VCaP (cell line): ENCODE measurements around the gene ZDHHC24.

Source experiments
- H3K27ac ChIP-seq: fragments of 450-650 bp; 2 replicates; pipeline ENCODE4 v1.5.1; 2017
- TF ChIP-seq, protein P1 (sequence below): fragments of 450-650 bp; conservative IDR thresholded peaks from 2 replicates; pipeline ENCODE4 v1.5.1; 2017; ENCODE audit warnings: mild to moderate bottlenecking, moderate library complexity

Gene ZDHHC24

GRCh38 chr11:66563832-66564231 is 18.0 kb upstream of the ZDHHC24 start:
- TF ChIP-seq, protein P1, sequence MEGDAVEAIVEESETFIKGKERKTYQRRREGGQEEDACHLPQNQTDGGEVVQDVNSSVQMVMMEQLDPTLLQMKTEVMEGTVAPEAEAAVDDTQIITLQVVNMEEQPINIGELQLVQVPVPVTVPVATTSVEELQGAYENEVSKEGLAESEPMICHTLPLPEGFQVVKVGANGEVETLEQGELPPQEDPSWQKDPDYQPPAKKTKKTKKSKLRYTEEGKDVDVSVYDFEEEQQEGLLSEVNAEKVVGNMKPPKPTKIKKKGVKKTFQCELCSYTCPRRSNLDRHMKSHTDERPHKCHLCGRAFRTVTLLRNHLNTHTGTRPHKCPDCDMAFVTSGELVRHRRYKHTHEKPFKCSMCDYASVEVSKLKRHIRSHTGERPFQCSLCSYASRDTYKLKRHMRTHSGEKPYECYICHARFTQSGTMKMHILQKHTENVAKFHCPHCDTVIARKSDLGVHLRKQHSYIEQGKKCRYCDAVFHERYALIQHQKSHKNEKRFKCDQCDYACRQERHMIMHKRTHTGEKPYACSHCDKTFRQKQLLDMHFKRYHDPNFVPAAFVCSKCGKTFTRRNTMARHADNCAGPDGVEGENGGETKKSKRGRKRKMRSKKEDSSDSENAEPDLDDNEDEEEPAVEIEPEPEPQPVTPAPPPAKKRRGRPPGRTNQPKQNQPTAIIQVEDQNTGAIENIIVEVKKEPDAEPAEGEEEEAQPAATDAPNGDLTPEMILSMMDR = no peak
- no peak overlapping the region for H3K27ac ChIP-seq

- H3K27ac ChIP-seq = no peak overlapping the region
- TF ChIP-seq, protein P1 = no peak
Measured at GRCh38 chr11:66562907-66563583, 17.2 kb upstream of the ZDHHC24 start.

DNA sequence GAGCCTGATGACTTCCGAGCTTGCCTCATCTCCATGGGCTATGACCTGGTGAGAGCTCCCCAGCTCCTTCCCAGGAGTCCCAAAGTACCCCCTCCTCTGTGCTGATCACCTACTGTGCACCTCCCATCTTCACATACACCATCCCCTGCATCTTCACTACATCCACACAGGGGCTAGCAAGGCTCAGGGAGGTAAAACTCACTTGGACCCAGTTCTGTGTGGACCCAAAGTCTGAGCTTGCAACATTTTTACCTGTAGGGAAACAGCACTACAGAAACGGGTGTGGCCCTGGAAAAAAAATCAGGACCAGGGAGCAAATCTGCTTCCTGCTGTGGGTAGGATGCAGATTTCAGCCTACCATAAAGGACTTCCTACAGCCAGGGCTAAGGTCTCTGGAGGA is 16.4 kb upstream of the ZDHHC24 start:
- H3K27ac ChIP-seq = no peak overlapping the region
- TF ChIP-seq, protein P1 = no peak

DNA sequence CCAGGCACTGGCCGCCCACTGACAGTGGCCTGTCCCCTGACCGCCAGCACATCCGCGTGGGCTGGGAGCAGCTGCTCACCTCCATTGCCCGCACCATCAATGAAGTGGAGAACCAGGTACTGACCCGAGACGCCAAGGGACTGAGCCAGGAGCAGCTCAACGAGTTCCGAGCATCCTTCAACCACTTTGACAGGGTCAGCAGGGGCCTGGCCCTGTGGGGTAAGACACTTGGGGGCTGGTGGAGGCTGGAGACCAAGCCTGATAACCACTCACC is 16.1 kb upstream of the ZDHHC24 start:
- H3K27ac ChIP-seq = no peak overlapping the region
- TF ChIP-seq, protein P1 = no peak

DNA sequence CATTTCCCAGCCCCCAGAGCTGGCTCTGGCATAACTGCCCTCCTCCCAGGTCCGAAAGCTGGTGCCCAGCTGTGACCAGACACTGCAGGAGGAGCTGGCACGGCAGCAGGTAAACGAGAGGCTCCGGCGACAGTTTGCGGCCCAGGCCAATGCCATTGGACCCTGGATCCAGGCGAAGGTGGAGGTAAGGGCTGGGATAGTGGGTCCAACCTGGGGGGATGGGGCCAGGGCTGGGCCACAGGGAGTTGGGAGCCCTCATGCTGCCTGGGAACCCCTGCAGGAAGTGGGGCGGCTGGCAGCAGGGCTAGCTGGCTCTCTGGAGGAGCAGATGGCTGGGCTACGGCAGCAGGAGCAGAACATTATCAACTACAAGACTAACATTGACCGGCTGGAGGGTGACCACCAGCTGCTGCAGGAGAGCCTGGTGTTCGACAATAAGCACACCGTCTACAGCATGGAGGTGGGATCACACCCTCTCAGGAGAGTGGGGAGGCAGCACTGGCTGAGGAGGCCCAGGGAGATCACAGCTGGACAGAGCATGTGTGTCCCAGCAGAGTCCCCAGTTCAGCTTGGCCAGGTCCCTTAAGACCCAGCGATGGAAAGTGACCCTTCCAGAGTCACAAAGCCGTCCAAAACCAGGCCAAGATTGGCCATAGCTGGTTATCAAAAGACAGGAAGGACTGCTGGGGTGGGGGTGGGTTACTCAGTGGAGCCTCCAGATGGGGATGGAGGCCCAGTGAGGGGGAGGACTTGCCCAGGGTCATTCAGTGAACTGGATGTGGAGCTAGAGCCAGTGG is 15.5 kb upstream of the ZDHHC24 start:
- H3K27ac ChIP-seq = no peak overlapping the region
- TF ChIP-seq, protein P1 = no peak

GRCh38 chr11:66559866-66560676 is 14.2 kb upstream of the ZDHHC24 start:
- TF ChIP-seq, protein P1 = no peak
- no peak overlapping the region for H3K27ac ChIP-seq
